T-helper 2 cell treated with Interferon-gamma antibody and Interleukin-4, amounts not matched to agents 100 ng/mL and 5 ng/mL, for 36 hours (primary cell): Measurements from ENCODE around the gene HYAL1. TPM values are rescaled to one million over a fixed set of nuclear protein-coding genes. Genes with fewer than 3 reads are reported as not detected.
"Not testable (repeated sequence)": the region's sequence is repeated elsewhere in the genome, so short reads cannot be mapped to it uniquely, and the experiment has no call there.

ENCODE experiments used
- intact Hi-C: fragments of 100-400 bp; cut with micrococcal nuclease; formaldehyde crosslinking; loops from one replicate; pipeline ENCODE4 v1.15.1; 2023
- total RNA-seq: library from RNA; stranded (reverse); gene quantifications from 2 replicates; pipeline ENCODE4 v1.2.3, GENCODE V29; 2022

HYAL1 gene
- total RNA-seq, 1 donor from 2014 or later, result 0.07 TPM

DNA sequence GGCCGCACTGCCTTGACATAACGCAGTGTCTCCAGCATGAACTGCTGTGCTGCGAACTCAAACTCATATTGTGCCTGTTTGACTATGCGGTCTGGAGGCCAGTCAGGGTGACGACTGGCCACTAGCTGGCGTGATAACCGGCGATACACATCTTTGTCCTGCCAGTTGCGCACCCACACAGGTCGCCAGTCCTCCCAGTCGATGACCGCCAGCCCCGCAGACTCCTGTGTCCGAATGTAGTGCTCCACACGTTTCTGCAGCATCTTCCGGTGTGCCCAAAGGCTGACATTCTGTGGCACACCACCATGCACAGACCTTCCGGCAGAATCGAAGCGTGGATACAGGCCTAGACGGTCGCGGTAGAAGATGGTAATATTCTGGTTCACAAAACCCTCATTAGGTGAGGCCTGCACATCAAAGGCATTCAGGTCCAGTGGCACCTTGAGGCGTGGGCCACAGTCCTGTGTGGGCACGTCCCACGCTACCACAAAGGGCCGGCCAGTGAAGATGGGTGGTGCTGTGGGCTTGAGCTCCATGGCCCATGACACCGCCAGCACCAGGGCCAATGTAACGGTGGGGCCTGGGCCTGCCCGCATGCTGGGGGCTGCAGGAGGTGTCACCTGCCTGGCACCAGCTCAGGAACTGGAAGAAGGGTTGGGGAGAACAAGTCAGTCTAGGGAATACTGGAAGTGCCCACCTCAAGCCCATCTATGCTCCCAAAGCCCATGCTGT, 16.7 kb upstream of the HYAL1 start:
- intact Hi-C loops, result loop anchor here (2.0 kb wide), 1 partner anchor 17 kb away; no protein-coding TSS in a partner anchor

DNA sequence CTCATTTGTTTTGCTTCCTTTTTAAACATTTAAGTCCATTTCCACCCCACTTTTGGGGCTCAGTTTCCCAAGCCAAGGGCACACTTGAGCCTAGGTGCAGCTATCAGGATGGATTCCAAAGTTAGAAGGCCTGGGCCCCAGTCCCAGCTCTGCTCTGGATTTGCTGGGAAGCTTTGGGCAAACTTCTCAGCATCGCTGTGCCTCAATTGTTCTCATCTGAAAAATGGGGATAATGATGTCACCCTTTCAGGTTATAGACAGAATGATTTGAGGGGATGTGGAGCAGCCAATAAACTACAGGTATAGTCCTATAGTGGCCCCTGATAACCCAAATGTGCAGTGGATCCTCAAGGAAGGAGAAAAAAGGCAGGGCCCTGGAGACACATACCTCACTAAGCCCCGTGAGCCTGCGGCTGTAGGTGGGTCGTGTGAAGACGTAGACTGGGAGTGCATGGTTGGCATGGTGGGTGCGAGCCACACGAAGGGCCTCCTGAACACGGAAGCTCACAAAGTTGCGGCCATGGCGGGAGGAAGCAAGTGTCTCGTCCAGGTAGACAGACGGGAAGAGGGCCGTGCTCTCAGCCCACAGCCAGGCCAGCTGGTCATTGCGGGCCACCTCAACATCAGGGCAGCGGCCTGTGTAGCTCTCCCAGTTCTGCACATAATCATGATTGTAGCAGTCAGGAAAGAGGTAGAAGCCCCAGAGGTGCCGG, 16.0 kb upstream of the HYAL1 start:
- intact Hi-C loops, result no loop called here

DNA sequence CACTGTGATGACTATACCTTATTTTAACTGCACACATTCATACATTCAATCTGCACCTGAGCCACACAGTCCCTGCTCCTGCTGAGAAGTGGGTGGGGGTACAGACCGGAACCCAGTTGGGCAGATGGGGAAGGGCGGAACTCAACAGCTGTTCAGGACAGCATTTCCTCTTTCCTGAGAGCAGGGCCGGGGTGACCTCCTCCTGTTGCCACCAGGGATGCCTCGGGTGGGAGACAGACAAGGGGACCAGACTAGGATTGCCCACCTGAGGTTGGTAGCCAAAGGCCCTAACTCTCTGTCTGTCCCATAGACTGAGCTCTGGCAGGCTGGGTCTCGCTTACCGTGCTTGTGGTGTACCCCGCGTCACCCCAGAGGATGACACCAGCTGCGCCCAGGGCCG, 15.2 kb upstream of the HYAL1 start:
- intact Hi-C loops, result no loop called here

DNA sequence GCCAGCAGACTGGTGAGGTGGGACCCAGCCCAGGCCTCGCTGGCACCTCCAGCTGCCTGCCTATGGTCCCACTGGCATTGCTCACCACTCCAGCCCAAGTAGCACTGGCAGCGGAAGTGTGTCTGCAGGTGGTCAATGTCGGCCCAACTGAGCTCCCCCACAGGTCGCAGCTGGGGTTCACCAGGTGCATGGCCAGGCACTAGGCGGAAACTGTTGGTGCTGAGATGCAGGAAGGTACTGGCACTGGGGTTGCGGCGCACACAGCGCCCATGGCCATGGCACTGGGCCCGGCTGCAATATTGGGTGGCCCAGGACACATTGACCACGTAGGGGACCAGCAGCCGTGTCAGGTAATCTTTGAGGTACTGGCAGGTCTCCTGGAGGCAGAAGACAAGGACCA, 14.8 kb upstream of the HYAL1 start:
- intact Hi-C loops, result no loop called here

DNA sequence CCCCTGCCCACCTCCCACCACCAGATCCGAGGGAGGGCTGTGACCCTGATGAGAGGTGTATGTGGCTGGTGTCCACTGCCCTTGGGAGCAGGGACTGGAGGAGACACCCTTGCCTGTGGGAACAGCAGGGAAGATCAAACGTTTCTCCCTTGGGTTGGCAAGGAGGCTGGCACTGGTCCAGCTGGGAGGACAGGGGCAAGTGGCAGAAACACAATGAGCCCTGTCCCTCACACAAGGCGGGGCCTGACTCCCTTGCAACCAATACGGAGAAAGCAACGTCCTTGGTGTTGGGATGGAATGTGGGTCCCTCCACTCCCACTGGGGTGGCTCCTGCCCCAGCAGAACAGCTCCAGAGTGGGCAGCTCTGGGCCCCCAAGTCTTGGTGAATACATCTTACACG, 13.9 kb upstream of the HYAL1 start:
- intact Hi-C loops, result no loop called here

DNA sequence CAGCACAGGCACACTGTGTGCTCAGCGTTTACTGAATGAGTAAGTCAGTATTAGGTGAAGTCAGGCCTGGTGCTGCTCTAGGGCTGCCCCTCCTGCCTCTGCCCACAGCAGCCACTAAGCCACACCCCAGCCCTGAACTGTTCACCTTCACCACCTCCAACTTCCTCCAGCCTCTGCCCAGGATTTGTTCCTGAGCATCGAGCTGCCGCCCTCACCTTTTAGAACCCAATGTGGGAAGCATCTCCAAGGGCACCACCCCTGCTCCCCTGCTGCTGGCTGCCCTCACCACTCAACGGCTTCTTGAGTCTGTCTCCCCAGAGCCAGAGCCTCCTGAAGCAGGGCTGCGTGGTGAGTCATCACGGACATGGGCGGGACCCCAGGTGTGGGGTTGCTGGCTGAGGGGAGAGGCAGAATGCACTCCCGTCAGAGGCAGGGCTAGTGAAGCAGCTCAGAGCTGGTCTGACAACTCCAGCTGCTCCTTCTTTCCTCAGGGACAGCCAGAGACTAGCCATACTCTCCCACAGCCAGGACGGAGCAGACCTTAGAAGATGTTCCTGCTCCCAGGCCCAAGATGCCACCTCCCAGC, 13.4 kb upstream of the HYAL1 start:
- intact Hi-C loops, result no loop called here

DNA sequence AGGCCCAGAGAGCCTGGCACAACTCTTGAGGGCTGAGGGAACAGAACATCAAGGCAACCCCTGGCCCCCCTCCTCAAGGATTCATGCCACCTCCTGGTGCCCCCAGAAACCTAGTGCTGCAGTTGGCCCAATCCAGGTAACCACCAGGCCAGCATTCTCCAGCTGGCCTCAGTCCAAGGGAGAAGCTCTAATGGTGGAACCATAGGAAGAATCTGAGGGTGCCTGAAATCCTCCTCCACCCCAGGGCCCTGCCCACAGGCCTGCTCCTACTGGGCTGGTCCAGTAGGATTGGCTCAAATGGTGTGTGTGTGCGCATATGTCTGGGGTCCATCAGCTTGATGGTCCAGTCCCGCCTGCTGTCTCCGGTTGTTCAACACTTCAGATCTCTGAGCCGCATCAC, 11.4 kb upstream of the HYAL1 start:
- intact Hi-C loops, result no loop called here

DNA sequence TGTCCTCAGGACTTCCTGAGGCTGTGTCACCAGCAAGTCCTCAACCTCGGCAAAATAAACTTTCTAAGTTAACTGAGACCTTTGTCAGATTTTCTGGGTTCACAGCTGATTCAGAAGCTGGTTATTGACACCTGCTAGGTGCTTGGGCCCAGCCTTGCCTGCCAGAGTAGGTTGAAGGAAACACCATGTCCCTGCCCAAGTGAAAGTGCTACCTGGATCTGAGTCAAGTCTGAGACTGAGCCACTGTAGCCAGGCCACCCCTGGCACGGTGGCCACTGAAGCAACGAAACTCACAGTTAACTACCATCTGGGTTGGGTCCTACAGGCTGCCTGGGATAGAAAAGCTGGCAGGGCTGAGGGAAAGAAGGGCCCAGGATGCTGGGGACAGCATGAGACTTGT, 11.0 kb upstream of the HYAL1 start:
- intact Hi-C loops, result no loop called here

DNA sequence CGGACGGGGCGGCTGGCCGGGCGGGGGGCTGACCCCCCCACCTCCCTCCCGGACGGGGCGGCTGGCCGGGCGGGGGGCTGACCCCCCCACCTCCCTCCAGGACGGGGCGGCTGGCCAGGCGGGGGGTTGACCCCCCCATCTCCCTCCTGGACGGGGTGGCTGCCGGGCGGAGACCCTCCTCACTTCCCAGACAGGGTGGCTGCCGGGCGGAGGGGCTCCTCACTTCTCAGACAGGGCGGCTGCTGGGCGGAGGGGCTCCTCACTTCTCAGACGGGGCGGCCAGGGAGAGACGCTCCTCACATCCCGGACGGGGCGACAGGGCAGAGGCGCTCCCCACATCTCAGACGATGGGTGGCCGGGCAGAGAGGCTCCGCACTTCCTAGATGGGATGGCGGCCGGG, 8.7 kb upstream of the HYAL1 start:
- intact Hi-C loops, result not testable (repeated sequence)

DNA sequence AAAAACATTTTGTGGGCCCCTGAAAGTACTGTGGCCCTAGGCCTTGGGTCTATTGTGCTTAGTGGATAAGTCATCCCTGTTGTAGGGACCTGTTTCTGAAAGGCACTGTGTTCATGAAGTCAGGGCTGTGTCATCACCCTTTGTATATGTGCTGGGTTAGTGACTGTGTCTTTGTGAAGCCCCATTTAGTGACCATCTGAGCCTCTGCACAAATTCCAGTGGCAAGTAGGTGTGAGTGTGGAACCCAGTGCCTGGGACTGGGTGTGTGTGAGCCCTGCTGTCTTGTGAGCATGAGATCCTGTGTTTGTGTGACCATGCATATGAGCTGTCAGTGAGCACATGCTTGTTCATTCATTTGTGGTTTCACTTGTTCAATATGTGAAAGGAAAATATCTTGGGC, 1.2 kb upstream of the HYAL1 start:
- intact Hi-C loops, result no loop called here

DNA sequence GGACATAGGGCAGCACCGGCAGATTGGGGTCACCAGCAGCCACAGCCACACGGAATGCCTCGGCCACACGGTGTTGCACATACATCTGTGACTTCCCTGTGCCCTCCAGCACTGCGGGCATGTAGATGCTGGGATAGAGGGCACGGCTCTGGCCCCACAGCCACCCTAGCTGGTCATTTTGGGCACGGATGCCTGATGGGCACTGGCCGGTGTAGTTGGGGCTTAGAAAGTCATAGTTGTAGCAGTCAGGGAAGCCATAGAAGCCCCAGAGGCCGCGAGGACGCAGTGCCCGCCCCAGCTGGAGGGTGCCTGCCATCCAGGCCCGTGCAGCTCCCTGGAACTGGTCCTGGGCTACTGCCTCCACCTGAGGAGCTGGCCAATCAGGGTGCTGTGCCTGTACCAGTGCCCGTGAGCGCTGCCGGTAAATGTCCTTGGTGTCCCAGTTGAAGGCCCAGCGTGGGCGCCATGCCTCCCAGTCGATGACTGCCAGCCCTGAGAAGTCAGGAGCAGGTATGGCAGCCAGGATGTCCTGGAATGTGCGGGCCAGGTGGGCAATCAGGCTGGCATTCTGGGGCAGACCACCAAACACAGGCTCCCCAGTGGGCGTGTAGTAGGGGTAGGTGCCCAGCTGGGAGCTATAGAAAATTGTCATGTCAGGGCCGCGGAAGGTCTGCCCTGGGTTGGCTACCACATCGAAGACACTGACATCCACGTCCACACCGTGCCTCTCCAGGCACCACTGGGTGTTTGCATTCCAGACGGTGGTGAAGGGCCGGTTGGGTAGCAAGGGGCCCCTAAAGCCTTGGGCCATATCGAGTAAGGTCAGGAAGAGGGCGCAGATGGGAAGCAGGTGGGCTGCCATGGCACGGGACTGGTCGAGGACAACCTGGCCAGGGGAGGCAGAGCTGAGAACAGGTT, 1.0 kb downstream of the HYAL1 start:
- intact Hi-C loops, result no loop called here

DNA sequence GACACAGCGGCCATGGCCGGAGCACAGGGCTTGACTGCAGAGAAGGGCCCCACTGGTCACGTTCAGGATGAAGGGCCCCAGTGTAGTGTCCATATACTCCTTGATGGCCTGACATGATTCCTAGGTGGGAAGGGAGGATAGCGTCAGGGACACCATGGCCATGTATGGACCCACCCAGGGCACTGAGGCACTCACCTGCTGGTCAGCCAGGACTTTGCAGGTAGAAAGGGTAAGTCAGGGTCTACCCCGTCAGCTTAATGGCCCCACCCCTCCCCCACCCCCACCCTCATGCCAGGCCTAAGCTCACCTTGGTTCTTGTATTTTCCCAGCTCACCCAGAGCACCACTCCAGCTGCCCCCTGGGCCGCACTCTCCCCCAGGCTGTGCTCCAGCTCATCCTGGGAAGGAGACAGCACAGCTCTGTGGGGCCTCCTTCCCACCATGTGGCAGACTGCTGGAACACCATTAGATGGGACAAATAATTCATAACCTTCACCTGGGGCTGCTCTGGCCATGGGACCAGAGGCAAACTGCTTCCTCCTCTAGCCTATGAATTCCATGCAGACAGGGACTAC, 2.6 kb downstream of the HYAL1 start:
- intact Hi-C loops, result no loop called here

DNA sequence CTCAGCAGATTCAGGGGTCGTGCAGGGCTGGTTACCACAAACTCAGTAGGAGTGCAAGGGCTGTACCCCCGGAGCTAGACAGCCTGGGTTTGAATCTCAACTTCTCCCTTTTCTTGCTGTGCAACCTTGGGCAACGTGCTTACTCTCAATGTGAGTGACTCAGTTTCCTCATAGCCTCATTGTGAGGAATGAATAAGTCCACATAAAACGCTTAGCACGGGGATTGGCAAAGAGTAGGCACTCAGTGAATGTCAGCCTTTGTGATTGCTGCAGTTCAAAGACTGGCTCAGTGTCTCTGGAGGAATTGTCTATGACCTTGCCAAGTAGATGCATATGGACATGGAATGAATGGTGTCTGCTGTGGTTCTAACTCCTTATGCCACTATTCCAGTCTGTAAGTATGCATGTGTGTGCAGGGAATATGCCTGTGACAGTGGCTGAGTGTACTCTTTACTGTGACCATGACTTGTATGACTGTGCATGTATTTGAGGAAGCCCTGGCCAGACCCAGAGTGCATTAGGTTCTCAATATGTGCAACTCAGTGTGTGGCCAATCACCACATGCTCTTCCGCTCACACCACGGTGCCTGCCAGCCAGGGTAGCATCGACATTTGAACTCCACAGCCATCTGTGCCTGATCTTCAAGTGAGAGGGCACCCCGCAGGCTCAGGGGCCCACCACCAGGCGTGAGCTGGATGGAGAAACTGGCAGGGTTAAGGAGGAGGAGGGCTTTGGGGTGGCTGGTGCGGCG, 3.3 kb downstream of the HYAL1 start:
- intact Hi-C loops, result loop anchor here (1.0 to 5.0 kb wide), 8 partner anchors 21 to 1743 kb away; partner anchors contain the start of genes CYB561D2, GNAI2, HEMK1 and NPRL2

DNA sequence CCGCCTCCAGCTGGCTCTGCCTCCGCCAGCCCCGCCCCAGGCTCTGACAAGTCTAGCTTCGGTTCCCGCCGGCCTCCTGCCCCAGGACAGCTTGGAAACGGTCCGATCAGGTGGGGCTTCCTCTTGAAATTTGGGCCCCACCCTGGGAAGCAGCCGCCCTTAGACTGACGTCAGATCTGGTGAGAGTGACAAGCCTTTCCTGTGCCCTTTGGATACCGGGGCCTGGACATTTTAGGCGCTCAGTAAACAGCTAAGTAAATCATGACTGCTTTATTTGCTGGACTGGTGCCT, 3.8 kb downstream of the HYAL1 start:
- intact Hi-C loops, result loop anchor here (1.0 to 5.0 kb wide), 8 partner anchors 22 to 1742 kb away; partner anchors contain the start of genes CYB561D2, GNAI2, HEMK1 and NPRL2

DNA sequence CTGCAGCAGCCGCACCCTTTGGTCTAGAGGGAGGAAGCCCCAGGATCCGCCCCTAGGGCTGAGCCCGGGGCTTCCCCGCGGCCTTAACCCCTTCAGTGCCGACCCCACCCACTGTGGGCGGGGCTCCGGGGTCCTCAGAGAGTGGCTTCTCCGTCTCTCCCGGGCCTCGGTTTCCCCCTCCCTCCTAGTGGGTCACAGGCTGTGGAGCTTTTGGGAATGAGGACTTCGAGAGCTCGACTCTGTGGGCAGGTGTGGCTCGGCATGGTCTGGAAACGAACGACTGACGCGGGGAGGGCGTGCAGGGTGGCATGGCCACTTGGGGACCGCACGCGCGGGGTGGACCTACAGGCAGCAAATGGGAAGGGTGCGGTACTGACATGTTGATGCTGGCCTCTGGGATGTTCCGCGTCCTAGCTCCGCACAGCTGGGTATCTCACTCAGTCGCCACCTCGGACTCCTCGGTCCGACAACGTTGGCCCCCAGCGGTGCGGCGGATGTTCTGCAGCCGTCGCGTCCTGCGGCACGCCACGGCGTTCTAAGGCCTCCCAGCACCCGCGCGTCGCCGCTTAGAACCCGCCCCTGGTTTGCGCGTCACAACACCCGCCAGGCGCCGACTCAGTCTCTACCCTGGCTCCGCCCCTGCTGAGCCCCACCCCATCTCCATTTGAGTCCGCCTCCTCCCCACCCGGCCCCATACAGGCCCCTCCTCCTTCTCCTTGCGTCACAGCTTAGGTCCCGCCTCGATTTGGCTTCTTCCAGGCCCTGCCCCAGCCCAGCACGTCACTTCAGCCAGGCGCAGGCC, 4.3 kb downstream of the HYAL1 start, which contains the start of the genes HYAL3 and NAA80:
Gene HYAL3, minus strand, starts transcription at position 570 of the 802 bp plus-strand sequence. CDS start 3,803 bp downstream, outside the sequence.
Gene NAA80, minus strand, starts transcription at position 570 of the 802 bp plus-strand sequence. CDS start 1,942 bp downstream, outside the sequence.
- intact Hi-C loops, result loop anchor here (1.0 to 5.0 kb wide), 8 partner anchors 22 to 1742 kb away; partner anchors contain the start of genes CYB561D2, GNAI2, HEMK1 and NPRL2

DNA sequence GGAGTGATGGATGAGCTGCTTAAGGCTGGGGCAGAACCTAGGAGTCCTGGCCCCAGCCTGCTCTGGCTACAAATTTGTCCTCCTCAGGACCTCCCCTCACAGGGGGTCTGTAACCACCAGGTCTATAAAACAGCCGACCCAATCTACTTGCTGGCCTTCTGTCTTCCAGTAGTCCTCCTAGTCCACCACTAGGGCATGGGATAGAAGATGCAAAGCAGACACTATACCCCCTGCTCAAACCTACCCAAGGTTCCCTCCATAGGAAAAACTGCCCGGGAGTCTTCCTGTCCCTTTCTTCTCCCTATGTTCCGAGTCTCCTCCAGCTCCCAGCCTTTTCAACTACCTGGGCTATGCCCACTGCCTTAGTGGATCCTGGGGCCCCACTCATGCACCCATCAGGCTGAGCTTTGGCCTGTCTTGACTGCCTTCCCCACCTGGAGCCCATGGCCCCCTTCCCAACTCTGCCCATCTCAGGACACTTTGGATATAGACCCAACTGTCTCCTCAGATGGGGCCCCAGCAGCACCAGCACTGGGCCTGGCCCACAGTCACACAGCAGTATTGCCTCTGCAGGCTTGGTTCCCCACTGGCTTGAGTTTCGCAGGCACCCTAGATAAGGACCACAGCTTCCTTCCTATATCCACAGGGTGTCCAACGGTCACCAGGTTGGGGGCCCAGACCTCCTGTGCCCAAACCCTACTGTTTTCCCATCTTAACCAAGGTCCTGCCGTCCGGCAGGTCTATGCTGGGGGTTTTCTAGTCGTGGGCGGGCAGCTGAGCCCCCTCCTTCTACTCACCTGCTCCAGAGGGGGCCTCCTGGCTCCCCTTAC, 5.3 kb downstream of the HYAL1 start:
- intact Hi-C loops, result loop anchor here (2.0 to 5.0 kb wide), 3 partner anchors 53 to 1741 kb away; partner anchors contain the start of genes CYB561D2, NPRL2 and PFKFB4

DNA sequence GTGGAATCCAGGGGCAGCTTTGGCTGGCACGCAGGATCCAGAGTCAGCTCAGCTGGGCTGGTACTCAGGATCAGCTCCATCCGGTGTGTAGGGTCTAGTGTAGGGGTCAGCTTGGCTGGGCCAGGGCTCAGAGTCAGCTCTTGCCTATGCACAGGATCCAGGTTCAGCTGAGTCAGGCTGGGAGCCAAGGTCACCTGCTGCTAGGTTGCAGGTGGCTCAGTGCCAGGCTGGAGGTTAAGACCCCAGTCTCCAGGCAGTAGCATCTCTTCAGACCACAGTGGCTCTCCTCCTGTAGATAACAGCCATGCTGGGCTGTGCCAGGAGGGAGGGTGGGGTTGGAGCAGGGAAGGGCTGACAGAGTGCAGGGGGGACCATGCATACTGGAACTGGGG, 6.0 kb downstream of the HYAL1 start:
- intact Hi-C loops, result loop anchor here (5.0 kb wide), 1 partner anchor 1740 kb away; the partner anchor contains the start of gene PFKFB4
